ENCODE measurements around the gene TMEM108.

Gene TMEM108

GRCh38 chr3:133442518-133442917 is 404.3 kb downstream of the TMEM108 start:
- H3K4me3 ChIP-seq (ENCODE audit: low read depth, low read length): no peak overlapping the region
- no peak for DNase-seq (ENCODE audit: low read depth)
- TF ChIP-seq MYC (IDR thresholded peaks at IDR 0.05; ENCODE audit: low read depth, low read length) (no peak), POLR2A (IDR thresholded peaks at IDR 0.05; ENCODE audit: extremely low read depth, insufficient read length) (no peak), CTCF (IDR thresholded peaks at IDR 0.05; ENCODE audit: low read depth, low read length) (no peak), MAX (IDR thresholded peaks at IDR 0.05; ENCODE audit: low read depth, low read length) (no peak)

- DNase-seq (ENCODE audit: low read depth): no peak
- TF ChIP-seq MYC (IDR thresholded peaks at IDR 0.05; ENCODE audit: low read depth, low read length) (no peak), CTCF (IDR thresholded peaks at IDR 0.05; ENCODE audit: low read depth, low read length) (no peak), MAX (IDR thresholded peaks at IDR 0.05; ENCODE audit: low read depth, low read length) (no peak), POLR2A (IDR thresholded peaks at IDR 0.05; ENCODE audit: extremely low read depth, insufficient read length) (no peak)
- no peak overlapping the region for H3K4me3 ChIP-seq (ENCODE audit: low read depth, low read length)
These were observed 405.6 kb downstream of the TMEM108 start for GRCh38 chr3:133443649-133444422.

GRCh38 chr3:133444423-133444774 is 406.2 kb downstream of the TMEM108 start:
- H3K4me3 ChIP-seq (ENCODE audit: low read depth, low read length): no peak overlapping the region
- no peak for DNase-seq (ENCODE audit: low read depth)
- TF ChIP-seq MYC (IDR thresholded peaks at IDR 0.05; ENCODE audit: low read depth, low read length) (no peak), CTCF (IDR thresholded peaks at IDR 0.05; ENCODE audit: low read depth, low read length) (no peak), MAX (IDR thresholded peaks at IDR 0.05; ENCODE audit: low read depth, low read length) (no peak), POLR2A (IDR thresholded peaks at IDR 0.05; ENCODE audit: extremely low read depth, insufficient read length) (no peak)

GRCh38 chr3:133445108-133445507 is 406.9 kb downstream of the TMEM108 start:
- H3K4me3 ChIP-seq (ENCODE audit: low read depth, low read length): no peak overlapping the region
- TF ChIP-seq POLR2A (IDR thresholded peaks at IDR 0.05; ENCODE audit: extremely low read depth, insufficient read length): no peak
- no peak for TF ChIP-seq MYC (IDR thresholded peaks at IDR 0.05; ENCODE audit: low read depth, low read length)
- TF ChIP-seq MAX (IDR thresholded peaks at IDR 0.05; ENCODE audit: low read depth, low read length): no peak
- no peak for TF ChIP-seq CTCF (IDR thresholded peaks at IDR 0.05; ENCODE audit: low read depth, low read length)
- DNase-seq (ENCODE audit: low read depth): no peak

Measured in NB4 (cell line).